ENCODE measurements around the gene PRKCE. TPM values are rescaled to one million over a fixed set of nuclear protein-coding genes. Genes with fewer than 3 reads are reported as not detected.

PRKCE gene
- total RNA-seq, 2 experiments from 2014 or later = 24.9 to 26.2 TPM

DNA sequence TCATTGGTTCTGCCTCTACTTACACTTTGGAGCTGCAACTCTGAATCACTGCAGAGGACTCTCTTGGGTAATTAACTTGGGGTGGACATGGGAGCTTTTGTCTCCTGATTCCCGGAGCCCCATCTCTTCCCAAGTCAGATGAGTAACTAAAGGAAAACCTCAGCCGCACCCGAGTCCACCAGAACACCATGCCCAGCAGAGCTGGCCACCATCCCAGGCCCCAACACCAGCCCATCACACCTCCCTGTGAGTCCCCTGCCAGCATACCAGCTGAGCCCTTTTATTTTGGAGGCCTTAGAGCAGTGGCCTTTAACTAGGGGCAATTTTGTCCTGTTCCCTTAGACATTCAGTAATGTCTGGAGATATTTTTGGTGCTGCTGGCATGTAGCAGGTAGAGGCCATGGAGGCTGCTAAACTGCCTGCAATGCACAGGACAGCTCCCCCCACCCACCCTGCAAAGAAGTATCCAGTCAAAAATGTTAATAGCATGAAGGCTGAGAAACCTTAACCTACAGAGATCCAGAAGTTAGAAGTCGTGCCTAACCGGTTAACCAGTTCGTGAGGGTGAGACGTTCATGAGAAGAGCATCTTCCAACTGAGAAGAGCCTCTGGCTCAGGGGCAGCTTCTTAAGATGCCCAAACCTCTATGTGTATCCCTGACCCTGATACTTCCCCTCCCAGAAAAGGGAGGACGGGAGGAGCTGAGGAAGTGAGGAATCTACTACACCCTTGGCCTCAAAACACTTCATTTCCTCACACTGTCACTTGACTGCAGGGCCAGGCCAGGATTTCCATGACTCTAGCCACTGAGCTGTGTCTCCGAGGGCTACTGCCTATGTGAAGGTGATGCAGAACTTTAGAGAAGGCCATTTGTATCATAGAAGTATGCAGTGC is 505.8 kb downstream of the PRKCE start:
- CTCF ChIA-PET = no interaction called here
- H3K27me3 ChIP-seq (ENCODE audit: control insufficient read depth in 1 of 2, insufficient read depth in 2 of 2, low read length in 2 of 2) = no peaks in the 10 kb centered on the region
- H3K4me3 ChIP-seq (ENCODE audit: low read length) = no peak overlapping the region
- H3K36me3 ChIP-seq (ENCODE audit: insufficient read depth, low read length) = no peaks in the 10 kb centered on the region
- TF ChIP-seq, protein P1, sequence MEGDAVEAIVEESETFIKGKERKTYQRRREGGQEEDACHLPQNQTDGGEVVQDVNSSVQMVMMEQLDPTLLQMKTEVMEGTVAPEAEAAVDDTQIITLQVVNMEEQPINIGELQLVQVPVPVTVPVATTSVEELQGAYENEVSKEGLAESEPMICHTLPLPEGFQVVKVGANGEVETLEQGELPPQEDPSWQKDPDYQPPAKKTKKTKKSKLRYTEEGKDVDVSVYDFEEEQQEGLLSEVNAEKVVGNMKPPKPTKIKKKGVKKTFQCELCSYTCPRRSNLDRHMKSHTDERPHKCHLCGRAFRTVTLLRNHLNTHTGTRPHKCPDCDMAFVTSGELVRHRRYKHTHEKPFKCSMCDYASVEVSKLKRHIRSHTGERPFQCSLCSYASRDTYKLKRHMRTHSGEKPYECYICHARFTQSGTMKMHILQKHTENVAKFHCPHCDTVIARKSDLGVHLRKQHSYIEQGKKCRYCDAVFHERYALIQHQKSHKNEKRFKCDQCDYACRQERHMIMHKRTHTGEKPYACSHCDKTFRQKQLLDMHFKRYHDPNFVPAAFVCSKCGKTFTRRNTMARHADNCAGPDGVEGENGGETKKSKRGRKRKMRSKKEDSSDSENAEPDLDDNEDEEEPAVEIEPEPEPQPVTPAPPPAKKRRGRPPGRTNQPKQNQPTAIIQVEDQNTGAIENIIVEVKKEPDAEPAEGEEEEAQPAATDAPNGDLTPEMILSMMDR (IDR thresholded peaks at IDR 0.05) = no peak
- ATAC-seq (ENCODE audit: poor library complexity) (no peak), DNase-seq (no peak)
- no peaks in the 10 kb centered on the region for H3K4me1 ChIP-seq (ENCODE audit: insufficient read depth, low read length)
- Mint-ChIP-seq H3K36me3 (ENCODE audit: low read depth) (peaks cover 25% of the 10 kb centered on the region), H3K4me3 (no peak overlapping the region), H3K4me1 (ENCODE audit: low read depth) (no peaks in the 10 kb centered on the region), H3K27ac (no peak overlapping the region), H3K27me3 (no peaks in the 10 kb centered on the region), H3K9me3 (no peaks in the 10 kb centered on the region)
- intact Hi-C loops (cut with DNase I, micrococcal nuclease) = no loop called here
- POLR2A ChIA-PET = interaction anchor here (0.6 kb wide), 1 partner anchor 73 kb away, joined by 3 read pairs; no protein-coding TSS in a partner anchor
- no peak overlapping the region for H3K27ac ChIP-seq (ENCODE audit: low read depth in 1 of 2, low read length in 2 of 2)
- H3K9me3 ChIP-seq (ENCODE audit: control insufficient read depth in 1 of 2, insufficient read depth in 1 of 2, low read length in 2 of 2) = no peaks in the 10 kb centered on the region

DNA sequence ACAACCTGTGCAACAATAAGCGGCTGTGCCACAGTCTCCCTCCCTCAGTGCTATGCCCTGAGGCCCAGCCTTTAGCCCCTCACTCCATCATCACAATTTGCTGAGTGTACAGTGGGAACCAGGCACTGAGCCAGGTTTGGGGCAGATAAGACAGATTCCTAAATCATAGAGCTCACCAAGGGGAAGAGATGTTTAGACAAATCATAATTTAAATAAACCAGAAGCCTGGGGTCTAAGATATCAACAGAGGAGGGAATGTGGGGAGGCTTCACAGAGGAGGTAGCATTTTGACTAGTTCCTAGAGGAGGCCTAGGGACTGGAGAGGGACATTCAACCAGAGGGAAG is 506.5 kb downstream of the PRKCE start:
- ChIA-PET CTCF (no interaction called here), POLR2A (no interaction called here)
- Histone ChIP-seq H3K4me3 (ENCODE audit: low read length) (no peak overlapping the region), H3K27me3 (ENCODE audit: control insufficient read depth in 1 of 2, insufficient read depth in 2 of 2, low read length in 2 of 2) (no peaks in the 10 kb centered on the region), H3K27ac (ENCODE audit: low read depth in 1 of 2, low read length in 2 of 2) (no peak overlapping the region), H3K9me3 (ENCODE audit: control insufficient read depth in 1 of 2, insufficient read depth in 1 of 2, low read length in 2 of 2) (no peaks in the 10 kb centered on the region), H3K36me3 (ENCODE audit: insufficient read depth, low read length) (no peaks in the 10 kb centered on the region), H3K4me1 (ENCODE audit: insufficient read depth, low read length) (no peaks in the 10 kb centered on the region)
- peaks cover 26% of the 10 kb centered on the region for H3K36me3 Mint-ChIP-seq (ENCODE audit: low read depth)
- intact Hi-C loops (cut with DNase I, micrococcal nuclease) = no loop called here
- H3K4me1 Mint-ChIP-seq (ENCODE audit: low read depth) = no peaks in the 10 kb centered on the region
- no peak for DNase-seq
- TF ChIP-seq, protein P1 (IDR thresholded peaks at IDR 0.05) = no peak
- no peaks in the 10 kb centered on the region for H3K9me3 Mint-ChIP-seq
- H3K4me3 Mint-ChIP-seq = no peak overlapping the region
- no peak overlapping the region for H3K27ac Mint-ChIP-seq
- no peak for ATAC-seq (ENCODE audit: poor library complexity)
- no peaks in the 10 kb centered on the region for H3K27me3 Mint-ChIP-seq

- DNase-seq (no peak), ATAC-seq (ENCODE audit: poor library complexity) (no peak)
- ChIA-PET POLR2A (no interaction called here), CTCF (no interaction called here)
- H3K4me3 Mint-ChIP-seq = no peak overlapping the region
- intact Hi-C loops (cut with DNase I, micrococcal nuclease) = no loop called here
- H3K27me3 Mint-ChIP-seq = no peaks in the 10 kb centered on the region
- Histone ChIP-seq H3K4me3 (ENCODE audit: low read length) (no peak overlapping the region), H3K27ac (ENCODE audit: low read depth in 1 of 2, low read length in 2 of 2) (no peak overlapping the region), H3K4me1 (ENCODE audit: insufficient read depth, low read length) (no peaks in the 10 kb centered on the region), H3K36me3 (ENCODE audit: insufficient read depth, low read length) (no peaks in the 10 kb centered on the region), H3K27me3 (ENCODE audit: control insufficient read depth in 1 of 2, insufficient read depth in 2 of 2, low read length in 2 of 2) (no peaks in the 10 kb centered on the region), H3K9me3 (ENCODE audit: control insufficient read depth in 1 of 2, insufficient read depth in 1 of 2, low read length in 2 of 2) (no peaks in the 10 kb centered on the region)
- H3K36me3 Mint-ChIP-seq (ENCODE audit: low read depth) = peaks cover 20% of the 10 kb centered on the region
- no peaks in the 10 kb centered on the region for H3K4me1 Mint-ChIP-seq (ENCODE audit: low read depth)
- TF ChIP-seq, protein P1 (IDR thresholded peaks at IDR 0.05) = no peak
- no peaks in the 10 kb centered on the region for H3K9me3 Mint-ChIP-seq
- H3K27ac Mint-ChIP-seq = no peak overlapping the region
Measured at GRCh38 chr2:46158661-46159060, 507.2 kb downstream of the PRKCE start.
